Stimulated activated CD4-positive, alpha-beta T cell treated with anti-CD3 and anti-CD28 coated beads, Interleukin-1b, Interleukin-23, amount 100 ng/mL, for 24 hours (primary cell): ENCODE data around the gene PGRMC2.
A peak's percentile ranks its signal among the peaks of the same experiment; 100 is the strongest.

Source experiments
- DNase-seq, 4 experiments: peaks; one replicate each; pipeline ENCODE4 v3.0.0-alpha.2; 2020; ENCODE audit warnings: low read depth in 4 of 4, low spot score in 1 of 4

The PGRMC2 gene

GRCh38 chr4:128299848-128300247, 12.2 kb upstream of the PGRMC2 start:
- DNase-seq, result no peak

GRCh38 chr4:128298852-128299251, 11.2 kb upstream of the PGRMC2 start:
- no peak for DNase-seq

GRCh38 chr4:128298146-128298758, 10.6 kb upstream of the PGRMC2 start:
- DNase-seq, result no peak

- no peak for DNase-seq
Observed at GRCh38 chr4:128295255-128295654, 7.6 kb upstream of the PGRMC2 start.

- no peak for DNase-seq
Observed at GRCh38 chr4:128294464-128294863, 6.9 kb upstream of the PGRMC2 start.

GRCh38 chr4:128292349-128292748, 4.7 kb upstream of the PGRMC2 start:
- DNase-seq, result no peak

GRCh38 chr4:128291096-128291495, 3.5 kb upstream of the PGRMC2 start:
- no peak for DNase-seq

- DNase-seq, result no peak
Observed at GRCh38 chr4:128290526-128290925, 2.9 kb upstream of the PGRMC2 start.

- DNase-seq, result no peak
Observed at GRCh38 chr4:128289523-128290158, 2.0 kb upstream of the PGRMC2 start.

- DNase-seq, result peak in 1 of 4 experiments; percentile 7
Observed at GRCh38 chr4:128288689-128289106, 1.1 kb upstream of the PGRMC2 start.

- DNase-seq, result peak; percentile 99 to 100 (median 100)
Observed at GRCh38 chr4:128287871-128288688, 467 bp upstream of the PGRMC2 start.

- DNase-seq, result no peak
Observed at GRCh38 chr4:128286474-128287058, 1.0 kb downstream of the PGRMC2 start.

GRCh38 chr4:128285085-128285997, 2.3 kb downstream of the PGRMC2 start:
- DNase-seq, result no peak

GRCh38 chr4:128284317-128284716, 3.3 kb downstream of the PGRMC2 start:
- DNase-seq, result no peak

GRCh38 chr4:128283071-128283470, 4.5 kb downstream of the PGRMC2 start:
- no peak for DNase-seq

GRCh38 chr4:128282516-128282915, 5.1 kb downstream of the PGRMC2 start:
- DNase-seq, result no peak

GRCh38 chr4:128281354-128281753, 6.3 kb downstream of the PGRMC2 start:
- no peak for DNase-seq

GRCh38 chr4:128279624-128280225, 7.9 kb downstream of the PGRMC2 start:
- DNase-seq, result no peak

- no peak for DNase-seq
Observed at GRCh38 chr4:128277856-128278255, 9.8 kb downstream of the PGRMC2 start.

- no peak for DNase-seq
Observed at GRCh38 chr4:128275346-128275745, 12.3 kb downstream of the PGRMC2 start.
